ENCODE results near the gene GHSR. TPM values are rescaled to one million over a fixed set of nuclear protein-coding genes. Genes with fewer than 3 reads are reported as not detected.
A peak's percentile ranks its signal among the peaks of the same experiment; 100 is the strongest.

GHSR gene
- total and polyA plus RNA-seq, 3 donors from 2014 or later, result 0.31 to 1.2 (median 0.63) TPM

DNA sequence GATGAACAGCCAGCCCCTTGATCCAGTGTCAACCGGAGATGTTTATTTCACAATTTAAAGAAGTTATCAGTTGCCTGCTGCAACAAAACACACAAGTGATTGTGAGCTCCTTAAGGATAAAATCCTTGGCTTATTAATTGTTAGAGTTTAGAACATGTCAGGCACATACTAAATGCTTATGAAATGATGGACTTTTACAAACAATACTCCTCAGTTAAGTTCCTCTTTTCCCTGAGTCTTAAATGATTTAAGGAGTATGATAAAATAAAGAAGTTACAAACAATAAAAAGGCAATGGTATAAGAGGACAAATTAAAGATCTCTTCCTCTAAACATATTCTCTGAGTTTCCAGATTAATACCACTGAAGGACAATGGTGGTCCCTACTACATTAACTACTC, 5.7 kb downstream of the GHSR start:
- H3K4me3 ChIP-seq, result no peak overlapping the region
- WGBS, 2 donors, result 91 to 95% methylated on average over 1 of the region's 1 CpG
- H3K36me3 ChIP-seq (ENCODE audit: low read depth, missing control alignments), result no peaks in the 10 kb centered on the region
- H3K27me3 ChIP-seq, result no peaks in the 10 kb centered on the region
- intact Hi-C loops (cut with DNase I; ENCODE audit: low total_unique reads), result no loop called here
- TF ChIP-seq, protein P1, sequence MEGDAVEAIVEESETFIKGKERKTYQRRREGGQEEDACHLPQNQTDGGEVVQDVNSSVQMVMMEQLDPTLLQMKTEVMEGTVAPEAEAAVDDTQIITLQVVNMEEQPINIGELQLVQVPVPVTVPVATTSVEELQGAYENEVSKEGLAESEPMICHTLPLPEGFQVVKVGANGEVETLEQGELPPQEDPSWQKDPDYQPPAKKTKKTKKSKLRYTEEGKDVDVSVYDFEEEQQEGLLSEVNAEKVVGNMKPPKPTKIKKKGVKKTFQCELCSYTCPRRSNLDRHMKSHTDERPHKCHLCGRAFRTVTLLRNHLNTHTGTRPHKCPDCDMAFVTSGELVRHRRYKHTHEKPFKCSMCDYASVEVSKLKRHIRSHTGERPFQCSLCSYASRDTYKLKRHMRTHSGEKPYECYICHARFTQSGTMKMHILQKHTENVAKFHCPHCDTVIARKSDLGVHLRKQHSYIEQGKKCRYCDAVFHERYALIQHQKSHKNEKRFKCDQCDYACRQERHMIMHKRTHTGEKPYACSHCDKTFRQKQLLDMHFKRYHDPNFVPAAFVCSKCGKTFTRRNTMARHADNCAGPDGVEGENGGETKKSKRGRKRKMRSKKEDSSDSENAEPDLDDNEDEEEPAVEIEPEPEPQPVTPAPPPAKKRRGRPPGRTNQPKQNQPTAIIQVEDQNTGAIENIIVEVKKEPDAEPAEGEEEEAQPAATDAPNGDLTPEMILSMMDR (IDR thresholded peaks at IDR 0.05), result no peak
- no peak for TF ChIP-seq POLR2A (IDR thresholded peaks at IDR 0.05)
- H3K4me1 ChIP-seq, result peaks cover 3% of the 10 kb centered on the region
- no peaks in the 10 kb centered on the region for H3K9me3 ChIP-seq
- H3K27ac ChIP-seq, result no peak overlapping the region
- DNase-seq, result no peak

DNA sequence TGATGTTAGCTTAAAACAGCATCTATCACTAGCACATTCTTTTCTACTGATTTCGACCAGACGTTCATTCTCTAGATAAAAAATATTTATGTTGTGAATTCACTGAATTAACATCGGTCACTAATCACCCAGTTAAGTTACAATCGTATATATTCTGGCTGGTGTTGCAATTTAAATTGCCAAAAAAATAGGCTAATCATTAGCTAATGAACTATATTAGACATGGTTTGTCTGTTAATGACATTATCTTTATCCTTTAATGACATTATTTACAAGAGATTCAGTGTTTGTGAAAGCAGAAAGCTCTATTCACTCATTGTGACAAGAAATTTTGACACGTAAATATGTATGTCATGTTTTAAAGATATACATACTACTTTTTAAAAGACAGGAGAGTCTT, 6.7 kb downstream of the GHSR start:
- TF ChIP-seq, protein P1 (IDR thresholded peaks at IDR 0.05), result no peak
- no peak for TF ChIP-seq POLR2A (IDR thresholded peaks at IDR 0.05)
- H3K27me3 ChIP-seq, result no peaks in the 10 kb centered on the region
- DNase-seq, result no peak
- H3K36me3 ChIP-seq (ENCODE audit: low read depth, missing control alignments), result no peaks in the 10 kb centered on the region
- H3K4me3 ChIP-seq, result no peak overlapping the region
- intact Hi-C loops (cut with DNase I; ENCODE audit: low total_unique reads), result no loop called here
- peaks cover 11% of the 10 kb centered on the region for H3K4me1 ChIP-seq
- no peaks in the 10 kb centered on the region for H3K9me3 ChIP-seq
- WGBS, 2 donors, result 74 to 75% methylated on average over 5 of the region's 5 CpGs
- H3K27ac ChIP-seq, result no peak overlapping the region

DNA sequence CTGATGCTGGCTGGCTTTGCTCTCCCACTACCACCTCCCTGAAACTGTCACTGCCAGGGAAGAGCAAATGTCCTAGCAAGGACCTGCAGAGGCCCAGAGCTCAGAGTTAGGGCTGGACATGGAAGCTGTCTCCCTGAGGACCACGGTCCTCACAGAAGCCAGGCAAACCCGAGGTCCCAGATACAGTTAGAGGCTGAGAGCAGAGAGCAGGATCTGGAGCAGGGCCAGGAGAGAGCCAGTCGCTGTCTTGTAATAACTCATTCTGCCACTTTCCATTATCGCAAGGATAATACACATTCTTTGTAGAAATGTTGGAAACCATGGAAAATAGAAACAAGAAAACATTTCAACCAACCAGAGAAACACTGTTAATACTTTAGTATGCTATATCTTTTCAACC, 10.1 kb downstream of the GHSR start:
- H3K27me3 ChIP-seq, result no peaks in the 10 kb centered on the region
- 32 to 67% methylated on average over 4 of the region's 4 CpGs for WGBS, 2 donors
- no peak overlapping the region for H3K27ac ChIP-seq
- peak; percentile 77 for DNase-seq
- H3K4me3 ChIP-seq, result no peak overlapping the region
- H3K36me3 ChIP-seq (ENCODE audit: low read depth, missing control alignments), result no peaks in the 10 kb centered on the region
- intact Hi-C loops (cut with DNase I; ENCODE audit: low total_unique reads), result no loop called here
- peaks cover 16% of the 10 kb centered on the region for H3K4me1 ChIP-seq
- H3K9me3 ChIP-seq, result no peaks in the 10 kb centered on the region
- TF ChIP-seq POLR2A (IDR thresholded peaks at IDR 0.05), result no peak
- TF ChIP-seq, protein P1 (IDR thresholded peaks at IDR 0.05), result no peak

DNA sequence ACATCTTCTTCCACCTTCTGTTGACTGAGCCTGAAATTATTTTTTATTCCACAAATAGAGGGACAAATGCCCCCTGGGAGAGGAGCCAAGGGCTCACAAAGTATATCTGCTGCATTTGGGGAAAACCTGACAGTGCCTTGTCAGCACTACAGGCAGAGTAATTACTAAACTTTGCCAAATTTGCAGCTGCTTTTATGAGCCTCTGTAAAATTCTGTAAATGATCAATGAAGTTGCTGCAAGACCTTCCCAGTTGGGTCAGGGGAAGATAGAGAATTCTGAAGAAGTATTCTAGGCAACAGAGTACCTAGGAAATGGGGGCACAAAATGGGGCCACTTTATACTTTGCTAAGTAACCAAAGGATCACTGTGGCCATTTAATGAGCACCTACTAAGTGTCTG, 10.5 kb downstream of the GHSR start:
- H3K27ac ChIP-seq, result no peak overlapping the region
- no peak for DNase-seq

DNA sequence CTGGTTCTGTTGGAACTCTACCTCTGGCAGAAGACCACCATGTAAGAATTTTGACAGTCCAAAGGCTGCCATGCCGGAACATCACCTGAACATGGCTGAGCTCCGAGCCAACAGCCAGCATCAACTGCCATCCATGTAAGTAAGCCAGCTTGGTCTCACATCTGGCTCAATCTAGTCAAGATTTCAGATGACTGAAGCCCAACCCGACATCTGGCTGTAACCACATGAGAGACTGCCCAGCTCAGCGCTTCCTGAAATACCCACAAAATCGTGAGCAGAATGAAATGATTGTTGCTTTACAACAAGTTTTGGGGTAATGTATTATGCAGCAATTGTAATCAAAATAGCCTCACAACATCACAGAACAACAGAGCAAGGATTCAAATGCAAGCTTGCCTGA, 32.9 kb downstream of the GHSR start:
- TF ChIP-seq, protein P1 (IDR thresholded peaks at IDR 0.05), result no peak
- no peak for TF ChIP-seq POLR2A (IDR thresholded peaks at IDR 0.05)
- WGBS, 2 donors, result 83 to 85% methylated on average over 5 of the region's 5 CpGs
- Histone ChIP-seq H3K36me3 (ENCODE audit: low read depth, missing control alignments) (no peaks in the 10 kb centered on the region), H3K4me3 (no peak overlapping the region), H3K27ac (no peak overlapping the region), H3K4me1 (no peaks in the 10 kb centered on the region), H3K9me3 (no peaks in the 10 kb centered on the region), H3K27me3 (no peaks in the 10 kb centered on the region)
- DNase-seq, result no peak
- intact Hi-C loops (cut with DNase I; ENCODE audit: low total_unique reads), result no loop called here

More for the DNA sequence above, 10.5 kb downstream of the GHSR start:
- Histone ChIP-seq H3K4me1 (peaks cover 16% of the 10 kb centered on the region), H3K36me3 (ENCODE audit: low read depth, missing control alignments) (no peaks in the 10 kb centered on the region), H3K9me3 (no peaks in the 10 kb centered on the region), H3K27me3 (no peaks in the 10 kb centered on the region), H3K4me3 (no peak overlapping the region)
- TF ChIP-seq POLR2A (IDR thresholded peaks at IDR 0.05), result no peak
- TF ChIP-seq, protein P1 (IDR thresholded peaks at IDR 0.05), result no peak
- intact Hi-C loops (cut with DNase I; ENCODE audit: low total_unique reads), result no loop called here
